Transverse colon (tissue), 4 donors: ENCODE measurements around the gene GLRX2. TPM values are rescaled to one million over a fixed set of nuclear protein-coding genes. Genes with fewer than 3 reads are reported as not detected.
A peak's percentile ranks its signal among the peaks of the same experiment; 100 is the strongest.

Source experiments
- DNase-seq: peaks from one replicate; pipeline ENCODE4 v3.0.0-alpha.2; 2019
- H3K27ac ChIP-seq, 4 donors: fragments of 200-600 bp; sonication (generic); 2 replicates each; pipeline ENCODE4 v1.5.1; 2016 to 2018; ENCODE audit warnings: inconsistent platforms in 4 of 4
- H3K27me3 ChIP-seq: fragments of 200-600 bp; sonication (generic); 2 replicates; pipeline ENCODE4 v1.5.1; 2017; ENCODE audit warnings: inconsistent platforms
- H3K36me3 ChIP-seq, 4 donors: fragments of 200-600 bp; sonication (generic); 2 replicates each; pipeline ENCODE4 v1.5.1; 2017 to 2019; ENCODE audit warnings: inconsistent platforms in 4 of 4
- H3K4me1 ChIP-seq, 4 donors: fragments of 200-600 bp; sonication (generic); 2 replicates each; pipeline ENCODE4 v1.5.1; 2017 to 2020; ENCODE audit warnings: inconsistent platforms in 4 of 4
- H3K4me3 ChIP-seq, 4 donors: fragments of 200-600 bp; sonication (generic); 1 replicate in 1 of 4; 2 replicates in 3 of 4; pipeline versions ENCODE4 v1.5.1 to v1.6.1; 2017 to 2019; ENCODE audit warnings: inconsistent platforms in 4 of 4
- H3K9me3 ChIP-seq, 2 donors: fragments of 200-600 bp; sonication (generic); 2 replicates each; pipeline ENCODE4 v1.5.1; 2017 to 2019; ENCODE audit warnings: inconsistent platforms in 2 of 2
- EP300 ChIP-seq: sonication (generic); formaldehyde crosslinking; IDR thresholded peaks from one replicate; pipeline ENCODE4 v1.6.1; 2017; ENCODE audit warnings: antibody characterized with exemption, low read depth
- POLR2A ChIP-seq: fragments of 450-650 bp; IDR thresholded peaks from one replicate; pipeline ENCODE4 v1.6.1; 2016; ENCODE audit warnings: antibody characterized with exemption, mild to moderate bottlenecking, moderate library complexity
- POLR2AphosphoS5 ChIP-seq, 3 donors: sonication (generic); formaldehyde crosslinking; IDR thresholded peaks; one replicate each; pipeline ENCODE4 v1.6.1; 2016; ENCODE audit warnings: antibody characterized with exemption in 3 of 3
- WGBS, 2 donors: methylation state at CpG; one replicate each; pipeline ENCODE4 v1.1.5; 2018; ENCODE audit warnings: low coverage in 1 of 2; 5-methylcytosine and 5-hydroxymethylcytosine counted together
- in situ Hi-C, 4 donors: fragments of 200-750 bp; cut with MboI; loops; one replicate each; pipeline versions ENCODE4 v1.15.0 to v1.15.1; 2017; ENCODE audit warnings: low sequenced_read_pairs in 3 of 4, low pct_ligation_motif_present in 1 of 4, low pct_unique_long_range_greater_than_20kb in 1 of 4
- intact Hi-C: fragments of 100-400 bp; cut with DNase I; formaldehyde crosslinking; loops from one replicate; pipeline ENCODE4 v1.15.1; 2023; ENCODE audit warnings: low total_unique reads
- total RNA-seq, 4 donors: library from RNA; depleted of rRNA; stranded (reverse); fragments of >200 nt; gene quantifications; one replicate each; pipeline ENCODE4 v1.1.0, GENCODE V29; 2016
- TF ChIP-seq, protein P1 (sequence below), 5 experiments: fragments of 200-600 bp in 3 of 5; fragments of 450-650 bp in 2 of 5; sonication (generic) in 3 of 5; IDR thresholded peaks; 1 replicate in 2 of 5; 2 replicates in 3 of 5; pipeline ENCODE4 v1.5.1; 2016 to 2017; ENCODE audit warnings: antibody characterized with exemption in 5 of 5, inconsistent platforms in 3 of 5, mild to moderate bottlenecking in 2 of 5, moderate library complexity in 1 of 5

GLRX2 gene
- total RNA-seq, 4 donors from 2014 or later: 0.40 to 8.3 (median 3.7) TPM

DNA sequence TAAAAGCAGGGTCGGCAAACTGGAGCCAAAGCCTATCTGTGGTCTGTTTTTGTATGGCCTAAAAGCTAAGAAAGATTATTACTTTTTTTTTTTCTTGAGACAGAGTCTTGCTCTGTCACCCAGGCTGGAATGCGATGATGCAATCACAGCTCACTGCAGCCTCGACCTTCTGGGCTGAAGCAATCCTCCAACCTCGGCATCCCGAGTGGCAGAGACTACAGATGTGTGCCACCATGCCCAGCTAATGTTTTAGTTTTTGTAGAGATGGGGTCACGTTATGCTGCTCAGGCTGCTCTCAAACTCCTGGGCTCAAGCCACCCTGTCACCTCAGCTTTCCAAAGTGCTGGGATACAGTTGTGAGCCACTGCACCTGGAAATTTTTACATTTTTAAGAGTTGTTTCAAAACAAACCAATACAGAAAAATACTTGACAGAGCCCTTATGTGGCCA is 6.5 kb upstream of the GLRX2 start:
- in situ Hi-C loops (loop anchor here in 1 of 4 donors (25.0 kb wide), 1 partner anchor 299 kb away; the partner anchor contains the start of gene RGS2), intact Hi-C loops (no loop called here)
- peak overlapping the region; percentile 28 to 57 (median 46) for H3K27ac ChIP-seq
- TF ChIP-seq, protein P1, sequence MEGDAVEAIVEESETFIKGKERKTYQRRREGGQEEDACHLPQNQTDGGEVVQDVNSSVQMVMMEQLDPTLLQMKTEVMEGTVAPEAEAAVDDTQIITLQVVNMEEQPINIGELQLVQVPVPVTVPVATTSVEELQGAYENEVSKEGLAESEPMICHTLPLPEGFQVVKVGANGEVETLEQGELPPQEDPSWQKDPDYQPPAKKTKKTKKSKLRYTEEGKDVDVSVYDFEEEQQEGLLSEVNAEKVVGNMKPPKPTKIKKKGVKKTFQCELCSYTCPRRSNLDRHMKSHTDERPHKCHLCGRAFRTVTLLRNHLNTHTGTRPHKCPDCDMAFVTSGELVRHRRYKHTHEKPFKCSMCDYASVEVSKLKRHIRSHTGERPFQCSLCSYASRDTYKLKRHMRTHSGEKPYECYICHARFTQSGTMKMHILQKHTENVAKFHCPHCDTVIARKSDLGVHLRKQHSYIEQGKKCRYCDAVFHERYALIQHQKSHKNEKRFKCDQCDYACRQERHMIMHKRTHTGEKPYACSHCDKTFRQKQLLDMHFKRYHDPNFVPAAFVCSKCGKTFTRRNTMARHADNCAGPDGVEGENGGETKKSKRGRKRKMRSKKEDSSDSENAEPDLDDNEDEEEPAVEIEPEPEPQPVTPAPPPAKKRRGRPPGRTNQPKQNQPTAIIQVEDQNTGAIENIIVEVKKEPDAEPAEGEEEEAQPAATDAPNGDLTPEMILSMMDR (IDR thresholded peaks at IDR 0.05): no peak
- TF ChIP-seq EP300 (no peak), POLR2A (no peak), POLR2AphosphoS5 (IDR thresholded peaks at IDR 0.05) (no peak)
- 30 to 48% methylated on average over 3 to 6 of the region's 6 CpGs for WGBS, 2 donors
- H3K27me3 ChIP-seq: no peaks in the 10 kb centered on the region
- H3K36me3 ChIP-seq: no peaks in the 10 kb centered on the region
- no peak overlapping the region for H3K4me3 ChIP-seq
- DNase-seq: peak; percentile 43
- H3K9me3 ChIP-seq: no peaks in the 10 kb centered on the region
- H3K4me1 ChIP-seq: peaks cover 0 to 6% (median 2%) of the 10 kb centered on the region in 4 donors

DNA sequence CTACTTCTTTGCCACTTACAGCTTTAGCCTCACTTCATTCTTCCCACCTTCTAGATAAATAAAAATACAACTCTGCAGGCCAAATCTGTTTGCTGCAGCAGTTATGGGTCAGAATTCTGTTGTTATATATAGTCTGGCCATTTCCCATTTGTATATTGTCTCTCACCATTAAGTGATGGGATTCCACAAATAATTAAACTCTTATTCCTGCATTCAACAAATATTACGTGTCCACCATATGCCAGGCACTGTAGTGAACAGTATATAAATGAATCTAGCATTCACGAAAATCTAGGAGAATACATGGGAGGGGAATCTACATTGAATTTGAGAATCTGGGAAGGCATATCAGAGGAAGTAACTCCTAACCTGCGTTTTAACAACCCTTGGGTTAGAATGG is 5.7 kb upstream of the GLRX2 start:
- no peaks in the 10 kb centered on the region for H3K9me3 ChIP-seq
- H3K4me3 ChIP-seq: no peak overlapping the region
- in situ Hi-C loops: loop anchor here in 1 of 4 donors (25.0 kb wide), 1 partner anchor 299 kb away; the partner anchor contains the start of gene RGS2
- no peak for TF ChIP-seq EP300
- TF ChIP-seq POLR2A: no peak
- TF ChIP-seq, protein P1 (IDR thresholded peaks at IDR 0.05): no peak
- no peak for TF ChIP-seq POLR2AphosphoS5 (IDR thresholded peaks at IDR 0.05)
- intact Hi-C loops: no loop called here
- no peak for DNase-seq
- no peaks in the 10 kb centered on the region for H3K36me3 ChIP-seq
- H3K27ac ChIP-seq: peak overlapping the region in 1 of 4 donors; percentile 57
- H3K27me3 ChIP-seq: no peaks in the 10 kb centered on the region
- H3K4me1 ChIP-seq: peaks cover 0 to 7% (median under 1%) of the 10 kb centered on the region in 4 donors
- 90 to 92% methylated on average over 3 of the region's 3 CpGs for WGBS, 2 donors

GRCh38 chr1:193110246-193110645 is 5.0 kb upstream of the GLRX2 start:
- in situ Hi-C loops (loop anchor here in 1 of 4 donors (25.0 kb wide), 1 partner anchor 298 kb away; the partner anchor contains the start of gene RGS2), intact Hi-C loops (no loop called here)
- H3K9me3 ChIP-seq: no peaks in the 10 kb centered on the region
- H3K27me3 ChIP-seq: no peaks in the 10 kb centered on the region
- H3K4me3 ChIP-seq: no peak overlapping the region
- no peak overlapping the region for H3K27ac ChIP-seq
- H3K36me3 ChIP-seq: no peaks in the 10 kb centered on the region
- H3K4me1 ChIP-seq: peaks cover 0 to 11% (median 0%) of the 10 kb centered on the region in 4 donors
- WGBS, 2 donors: 89 to 96% methylated on average over 1 of the region's 1 CpG
- TF ChIP-seq, protein P1 (IDR thresholded peaks at IDR 0.05): no peak
- TF ChIP-seq EP300: no peak
- no peak for TF ChIP-seq POLR2AphosphoS5 (IDR thresholded peaks at IDR 0.05)
- no peak for TF ChIP-seq POLR2A
- no peak for DNase-seq

- Histone ChIP-seq H3K4me3 (no peak overlapping the region), H3K4me1 (peaks cover 0 to 11% (median 0%) of the 10 kb centered on the region in 4 donors), H3K27me3 (no peaks in the 10 kb centered on the region), H3K36me3 (no peaks in the 10 kb centered on the region), H3K9me3 (no peaks in the 10 kb centered on the region), H3K27ac (no peak overlapping the region)
- no peak for DNase-seq
- TF ChIP-seq, protein P1 (IDR thresholded peaks at IDR 0.05): no peak
- TF ChIP-seq POLR2A (no peak), POLR2AphosphoS5 (IDR thresholded peaks at IDR 0.05) (no peak), EP300 (no peak)
- 92 to 94% methylated on average over 1 of the region's 1 CpG for WGBS, 2 donors
- in situ Hi-C loops (loop anchor here in 1 of 4 donors (25.0 kb wide), 1 partner anchor 297 kb away; the partner anchor contains the start of gene RGS2), intact Hi-C loops (loop anchor here (5.0 kb wide), 1 partner anchor 47 kb away; no protein-coding TSS in a partner anchor)
These were observed 4.4 kb upstream of the GLRX2 start for GRCh38 chr1:193109619-193110018.
